Upper lobe of left lung (tissue), 6 donors: ENCODE data around the gene ATP1B2. TPM values are rescaled to one million over a fixed set of nuclear protein-coding genes. Genes with fewer than 3 reads are reported as not detected.

ENCODE experiments used
- ATAC-seq, 2 donors: fragments of 200-7000 bp; cut with Tn5 transposase; one replicate each; pipeline ENCODE4 v1.9.1; 2022; ENCODE audit warnings: mild to moderate bottlenecking in 2 of 2, moderate library complexity in 2 of 2; ENCODE audit not compliant: low FRiP score in 2 of 2
- DNase-seq, 2 donors: peaks; one replicate each; pipeline ENCODE4 v3.0.0-alpha.2; 2019 to 2020
- H3K27ac ChIP-seq, 4 donors: fragments of 200-600 bp; sonication (generic); one replicate each; pipeline ENCODE4 v1.5.1; 2016 to 2019
- H3K27me3 ChIP-seq, 4 donors: fragments of 200-600 bp; sonication (generic); one replicate each; pipeline ENCODE4 v1.5.1; 2017 to 2019
- H3K36me3 ChIP-seq, 4 donors: fragments of 200-600 bp; sonication (generic); one replicate each; pipeline ENCODE4 v1.5.1; 2016 to 2019
- H3K4me1 ChIP-seq, 4 donors: fragments of 200-600 bp; sonication (generic); one replicate each; pipeline ENCODE4 v1.5.1; 2018 to 2019
- H3K4me3 ChIP-seq, 4 donors: fragments of 200-600 bp; sonication (generic); one replicate each; pipeline ENCODE4 v1.5.1; 2017 to 2019; ENCODE audit warnings: mild to moderate bottlenecking in 2 of 4, moderate library complexity in 1 of 4
- H3K9me3 ChIP-seq, 4 donors: fragments of 200-600 bp; sonication (generic); one replicate each; pipeline ENCODE4 v1.5.1; 2018 to 2019
- CTCF ChIP-seq, 6 experiments: fragments of 450-650 bp in 4 of 6; fragments of 200-600 bp in 2 of 6; sonication (generic) in 2 of 6; IDR thresholded peaks; one replicate each; pipeline ENCODE4 v1.5.1; 2016 to 2019; ENCODE audit warnings: antibody characterized with exemption in 6 of 6
- EP300 ChIP-seq, 4 donors: sonication (generic); formaldehyde crosslinking; IDR thresholded peaks; one replicate each; pipeline ENCODE4 v1.5.1; 2017; ENCODE audit warnings: antibody characterized with exemption in 4 of 4, control low read depth in 2 of 4
- POLR2A ChIP-seq, 4 donors: fragments of 450-650 bp; IDR thresholded peaks; one replicate each; pipeline ENCODE4 v1.5.1; 2016 to 2017; ENCODE audit warnings: antibody characterized with exemption in 4 of 4, mild to moderate bottlenecking in 2 of 4
- POLR2AphosphoS5 ChIP-seq, 2 donors: sonication (generic); formaldehyde crosslinking; IDR thresholded peaks; one replicate each; pipeline ENCODE4 v1.5.1; 2017; ENCODE audit warnings: antibody characterized with exemption in 2 of 2
- WGBS, 2 donors: methylation state at CpG; one replicate each; pipeline ENCODE4 v1.1.5; 2017 to 2018; 5-methylcytosine and 5-hydroxymethylcytosine counted together
- total RNA-seq, 6 donors: library from RNA; depleted of rRNA in 4 of 6; stranded (reverse); fragments of >200 nt in 4 of 6; gene quantifications; one replicate each; pipeline versions ENCODE4 v1.1.0 to v1.2.1, GENCODE V29; 2016 to 2021
- donor health status: DM: no; HTN: no; CAD: no; lungs with moderate emphysema.
- donor health status: DM: no; HTN: yes; CAD: no; lungs with severe emphysema.

Gene ATP1B2
- total RNA-seq, 6 donors from 2014 or later: 0.46 to 2.2 (median 0.97) TPM; not detected in 2

DNA sequence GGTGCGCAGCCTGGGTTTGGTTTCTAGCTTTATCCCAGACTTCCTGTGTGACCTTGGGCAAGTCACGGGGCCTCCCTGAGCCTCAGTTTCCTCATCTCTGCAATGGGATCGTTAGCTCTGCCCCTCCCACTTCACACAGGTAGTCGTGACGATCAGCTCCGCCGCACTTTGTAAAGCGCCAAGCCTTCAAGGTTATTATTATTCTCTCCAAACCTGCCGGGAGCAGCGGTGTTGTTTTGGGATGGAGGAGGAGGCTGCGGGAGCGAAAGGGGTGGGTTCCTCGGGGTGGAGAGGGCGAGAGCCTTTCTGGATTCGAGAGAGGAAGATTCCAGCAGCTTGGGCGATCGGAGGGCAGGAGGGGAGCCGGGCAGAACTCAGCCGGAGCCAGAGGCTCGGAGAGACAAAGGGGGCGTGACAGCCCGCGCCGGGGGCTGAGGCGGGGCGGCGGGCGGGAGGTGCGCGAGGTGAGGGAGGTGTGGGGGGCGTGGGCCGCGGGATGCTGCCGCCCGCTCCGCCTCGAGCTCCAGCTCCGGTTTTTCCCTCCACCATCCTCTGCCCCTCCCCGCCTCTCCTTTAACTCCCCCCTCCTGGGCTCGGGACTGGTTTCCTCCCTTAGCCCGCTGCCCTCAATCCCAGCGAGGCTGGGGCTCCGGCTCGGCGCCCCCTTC is 54.0 kb downstream of the ATP1B2 start, which contains the start of gene EFNB3:
Gene EFNB3, plus strand, starts transcription at position 602 of the 668 bp plus-strand sequence. CDS start 397 bp downstream, outside the sequence.
- H3K4me3 ChIP-seq: peak within 1 kb of the TSS in 3 of 4 donors; percentile 25 to 47 (median 40)
- peak in 1 of 2 donors; percentile 7 for ATAC-seq
- peaks cover 0 to 24% (median 10%) of the 10 kb centered on the region in 4 donors for H3K27me3 ChIP-seq

GRCh38 chr17:7705269-7706255 is 54.8 kb downstream of the ATP1B2 start:
- TF ChIP-seq POLR2A (IDR thresholded peaks at IDR 0.05): no peak
- H3K27me3 ChIP-seq: peaks cover 0 to 24% (median 10%) of the 10 kb centered on the region in 4 donors
- H3K4me3 ChIP-seq: peak overlapping the region in 3 of 4 donors; percentile 25 to 47 (median 40)
- no peak for ATAC-seq
- peaks cover 10 to 23% (median 13%) of the 10 kb centered on the region in 4 donors for H3K4me1 ChIP-seq
- 6 to 12% methylated on average over 17 to 20 of the region's 50 CpGs for WGBS, 2 donors
- H3K27ac ChIP-seq: no peak overlapping the region
- H3K36me3 ChIP-seq: peaks cover 3 to 27% (median 25%) of the 10 kb centered on the region in 4 donors
- DNase-seq: peak in 1 of 2 donors; percentile 84
- H3K9me3 ChIP-seq: no peaks in the 10 kb centered on the region

More for the DNA sequence above, 54.0 kb downstream of the ATP1B2 start, which contains the start of gene EFNB3:
- peak in 1 of 2 donors; percentile 83 for DNase-seq
- Histone ChIP-seq H3K9me3 (no peaks in the 10 kb centered on the region), H3K36me3 (peaks cover 3 to 28% (median 26%) of the 10 kb centered on the region in 4 donors), H3K27ac (no peak within 1 kb of the TSS), H3K4me1 (peaks cover 10 to 23% (median 13%) of the 10 kb centered on the region in 4 donors)
- TF ChIP-seq EP300 (IDR thresholded peaks at IDR 0.05): no peak
- TF ChIP-seq POLR2AphosphoS5 (IDR thresholded peaks at IDR 0.05): no peak
- TF ChIP-seq CTCF (IDR thresholded peaks at IDR 0.05): no peak
- no peak for TF ChIP-seq POLR2A (IDR thresholded peaks at IDR 0.05)
- 4 to 6% methylated on average over 16 to 27 of the region's 45 CpGs for WGBS, 2 donors

DNA sequence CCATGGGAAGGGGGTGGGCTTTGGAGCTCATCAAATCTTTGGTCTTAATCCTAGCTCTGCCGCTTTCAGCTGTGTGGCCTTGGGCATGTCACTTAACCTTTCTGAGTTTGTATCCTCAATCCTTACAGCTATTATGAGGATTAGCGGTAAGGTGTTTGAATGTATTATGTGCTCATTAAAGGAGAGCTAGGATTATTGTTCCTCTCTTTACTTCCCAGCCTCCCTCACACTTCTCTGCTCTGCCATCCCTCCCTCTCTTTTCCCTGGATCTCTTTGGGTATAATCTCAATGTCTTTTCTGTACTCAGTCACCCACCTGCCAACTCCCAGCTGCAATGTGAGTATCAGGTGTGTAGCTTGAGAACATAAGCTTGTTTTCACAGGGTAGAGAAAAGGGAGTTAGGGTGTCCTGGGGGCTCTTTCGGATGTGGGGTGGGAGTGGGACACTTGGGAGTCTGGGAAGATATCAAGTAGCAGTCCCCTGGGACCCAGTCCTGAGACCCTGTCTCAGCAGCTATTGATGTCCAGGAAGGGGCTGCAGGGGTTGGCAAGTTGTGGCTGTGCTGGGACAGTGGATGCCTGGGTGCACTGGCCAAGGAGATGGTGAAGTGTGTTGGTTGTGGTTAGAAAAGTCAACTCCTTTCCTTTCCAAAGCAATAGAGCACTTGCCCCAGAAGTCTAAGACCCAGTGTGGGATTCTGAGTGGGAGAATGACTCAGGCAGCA is 56.1 kb downstream of the ATP1B2 start:
- peaks cover 0 to 16% (median 14%) of the 10 kb centered on the region in 4 donors for H3K36me3 ChIP-seq
- no peak overlapping the region for H3K27ac ChIP-seq
- DNase-seq (no peak), ATAC-seq (no peak)
- no peak overlapping the region for H3K4me3 ChIP-seq
- TF ChIP-seq POLR2A (IDR thresholded peaks at IDR 0.05): no peak
- TF ChIP-seq POLR2AphosphoS5 (IDR thresholded peaks at IDR 0.05): no peak
- TF ChIP-seq CTCF (IDR thresholded peaks at IDR 0.05): no peak
- TF ChIP-seq EP300 (IDR thresholded peaks at IDR 0.05): no peak
- peaks cover 10 to 23% (median 13%) of the 10 kb centered on the region in 4 donors for H3K4me1 ChIP-seq
- H3K9me3 ChIP-seq: no peaks in the 10 kb centered on the region
- WGBS, 2 donors: 88 to 95% methylated on average over 3 of the region's 3 CpGs
- peaks cover 0 to 25% (median 10%) of the 10 kb centered on the region in 4 donors for H3K27me3 ChIP-seq

Other genes starting within 250 kb of the ATP1B2 start
- 10 to 100 TPM; 21.6 to 65.0 (median 52.6) TPM for gene TMEM256, start 246.8 kb upstream of the ATP1B2 start, total RNA-seq
- gene NLGN2, start 243.1 kb upstream of the ATP1B2 start, total RNA-seq: 10 to 100 TPM in 3 of 6 donors, 1 to 10 TPM in 3; 3.8 to 16.8 (median 8.9) TPM
- not detected for gene SPEM1, start 230.6 kb upstream of the ATP1B2 start, total RNA-seq
- not detected for gene SPEM2, start 225.3 kb upstream of the ATP1B2 start, total RNA-seq
- gene SPEM3, start 222.1 kb upstream of the ATP1B2 start, total RNA-seq: not detected
- 10 to 100 TPM in 5 of 6 donors, 1 to 10 TPM in 1; 9.7 to 14.3 (median 13.1) TPM for gene TMEM102, start 215.5 kb upstream of the ATP1B2 start, total RNA-seq
- 1 to 10 TPM in 2 of 6 donors, under 1 TPM in 3, not detected in 1; 0.15 to 2.0 (median 0.57) TPM for gene FGF11, start 211.4 kb upstream of the ATP1B2 start, total RNA-seq
- gene CHRNB1, start 205.9 kb upstream of the ATP1B2 start, total RNA-seq: 10 to 100 TPM in 1 of 6 donors, 1 to 10 TPM in 5; 1.9 to 11.5 (median 7.0) TPM
- 10 to 100 TPM; 54.4 to 90.1 (median 74.2) TPM for gene ZBTB4, start 171.3 kb upstream of the ATP1B2 start, total RNA-seq
- gene SLC35G6, start 169.5 kb upstream of the ATP1B2 start, total RNA-seq: not detected
- gene POLR2A, start 166.6 kb upstream of the ATP1B2 start, total RNA-seq: 100 to 1,000 TPM in 4 of 6 donors, 10 to 100 TPM in 2; 79.5 to 139 (median 112) TPM
- gene TNFSF12, start 101.9 kb upstream of the ATP1B2 start, total RNA-seq: 100 to 1,000 TPM in 1 of 6 donors, 10 to 100 TPM in 5; 32.3 to 158 (median 73.2) TPM
- gene TNFSF13, start 92.2 kb upstream of the ATP1B2 start, total RNA-seq: 100 to 1,000 TPM in 4 of 6 donors, 10 to 100 TPM in 2; 74.2 to 226 (median 129) TPM
- 100 to 1,000 TPM in 1 of 6 donors, 10 to 100 TPM in 5; 54.2 to 108 (median 57.5) TPM for gene SENP3, start 89.0 kb upstream of the ATP1B2 start, total RNA-seq
- 100 to 1,000 TPM in 5 of 6 donors, 10 to 100 TPM in 1; 76.5 to 500 (median 260) TPM for gene CD68, start 71.3 kb upstream of the ATP1B2 start, total RNA-seq
- 100 to 1,000 TPM in 1 of 6 donors, 10 to 100 TPM in 5; 50.6 to 121 (median 56.2) TPM for gene MPDU1, start 67.1 kb upstream of the ATP1B2 start, total RNA-seq
- 1 to 10 TPM in 1 of 6 donors, under 1 TPM in 2, not detected in 3; 0.63 to 1.5 (median 0.71) TPM for gene SOX15, start 60.8 kb upstream of the ATP1B2 start, total RNA-seq
- gene FXR2, start 36.0 kb upstream of the ATP1B2 start, total RNA-seq: 10 to 100 TPM; 35.6 to 46.1 (median 38.4) TPM
- 100 to 1,000 TPM in 1 of 6 donors, 10 to 100 TPM in 5; 66.4 to 155 (median 81.3) TPM for gene SAT2, start 23.1 kb upstream of the ATP1B2 start, total RNA-seq
- gene SHBG, start 20.8 kb upstream of the ATP1B2 start, total RNA-seq: under 1 TPM in 3 of 6 donors, not detected in 3; 0.34 to 0.88 (median 0.46) TPM
- gene TP53, start 36.6 kb downstream of the ATP1B2 start, total RNA-seq: 10 to 100 TPM; 16.8 to 55.5 (median 21.9) TPM
- 10 to 100 TPM in 1 of 6 donors, 1 to 10 TPM in 5; 6.0 to 10.3 (median 7.8) TPM for gene WRAP53, start 37.6 kb downstream of the ATP1B2 start, total RNA-seq
- 1 to 10 TPM in 3 of 6 donors, under 1 TPM in 3; 0.22 to 5.0 (median 0.98) TPM for gene EFNB3, start 54.3 kb downstream of the ATP1B2 start, total RNA-seq
- gene DNAH2, start 66.8 kb downstream of the ATP1B2 start, total RNA-seq: 10 to 100 TPM in 2 of 6 donors, 1 to 10 TPM in 3, under 1 TPM in 1; 0.66 to 34.6 (median 6.0) TPM
- 10 to 100 TPM; 17.5 to 68.0 (median 42.2) TPM for gene KDM6B, start 183.3 kb downstream of the ATP1B2 start, total RNA-seq
- 10 to 100 TPM in 2 of 6 donors, 1 to 10 TPM in 3, not detected in 1; 1.6 to 16.1 (median 9.3) TPM for gene TMEM88, start 204.1 kb downstream of the ATP1B2 start, total RNA-seq
- 100 to 1,000 TPM in 2 of 6 donors, 10 to 100 TPM in 4; 50.0 to 111 (median 75.5) TPM for gene NAA38, start 206.6 kb downstream of the ATP1B2 start, total RNA-seq
- gene CYB5D1, start 207.1 kb downstream of the ATP1B2 start, total RNA-seq: 10 to 100 TPM in 2 of 6 donors, 1 to 10 TPM in 4; 5.2 to 12.4 (median 7.3) TPM
- 100 to 1,000 TPM in 2 of 6 donors, 10 to 100 TPM in 4; 68.1 to 183 (median 91.3) TPM for gene CHD3, start 237.9 kb downstream of the ATP1B2 start, total RNA-seq